Activated naive CD8-positive, alpha-beta T cell (primary cell): ENCODE results near the gene FGF1.

Experiments
- H3K27ac Mint-ChIP-seq: one replicate; pipeline ENCODE4 v1.8.0; 2021; ENCODE audit warnings: mixed read lengths
- H3K27me3 Mint-ChIP-seq: one replicate; pipeline ENCODE4 v1.8.0; 2021; ENCODE audit warnings: mixed read lengths
- H3K36me3 Mint-ChIP-seq: one replicate; pipeline ENCODE4 v1.8.0; 2021; ENCODE audit warnings: mixed read lengths
- H3K4me1 Mint-ChIP-seq: one replicate; pipeline ENCODE4 v1.8.0; 2021; ENCODE audit warnings: low read depth, mixed read lengths
- H3K4me3 Mint-ChIP-seq: one replicate; pipeline ENCODE4 v1.8.0; 2021; ENCODE audit warnings: mild to moderate bottlenecking, mixed read lengths
- H3K9me3 Mint-ChIP-seq: one replicate; pipeline ENCODE4 v1.8.0; 2021; ENCODE audit warnings: low read depth, mixed read lengths

The FGF1 gene

GRCh38 chr5:142608081-142608480 lies 77.8 kb downstream of the FGF1 start:
- Mint-ChIP-seq H3K4me1 (no peaks in the 10 kb centered on the region), H3K9me3 (no peaks in the 10 kb centered on the region), H3K4me3 (no peak overlapping the region), H3K36me3 (no peaks in the 10 kb centered on the region), H3K27me3 (peaks cover 11% of the 10 kb centered on the region), H3K27ac (no peak overlapping the region)

- Mint-ChIP-seq H3K4me1 (no peaks in the 10 kb centered on the region), H3K4me3 (no peak overlapping the region), H3K27me3 (peaks cover 6% of the 10 kb centered on the region), H3K27ac (no peak overlapping the region), H3K36me3 (no peaks in the 10 kb centered on the region), H3K9me3 (no peaks in the 10 kb centered on the region)
Observed at GRCh38 chr5:142605611-142606010, 80.3 kb downstream of the FGF1 start.

DNA sequence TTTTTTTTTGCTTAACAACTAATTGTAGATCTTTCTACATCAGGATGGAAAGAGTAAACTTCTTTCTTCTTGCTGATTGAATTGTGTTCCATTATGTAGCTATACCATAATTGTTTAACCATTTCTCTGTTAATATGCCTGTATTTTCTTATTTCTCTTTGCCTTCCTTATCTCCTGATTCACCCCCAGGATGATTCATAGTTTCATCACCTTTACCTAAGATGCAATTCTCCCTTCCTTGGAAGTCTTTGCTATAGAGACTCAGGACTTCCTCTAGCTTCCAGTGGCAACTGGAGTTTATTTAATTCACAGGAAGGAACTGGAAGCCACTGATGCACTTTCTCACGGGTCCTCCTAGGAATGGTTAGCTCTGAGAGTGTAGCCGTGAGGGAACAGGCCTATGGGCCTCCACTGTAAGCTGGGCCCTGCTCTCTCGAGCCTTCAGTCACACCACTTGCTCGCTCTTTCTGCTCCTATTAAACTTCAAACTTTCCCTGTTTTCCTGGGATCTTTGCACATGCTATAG lies 83.1 kb downstream of the FGF1 start:
- H3K27me3 Mint-ChIP-seq, result peaks cover 7% of the 10 kb centered on the region
- no peak overlapping the region for H3K4me3 Mint-ChIP-seq
- peaks cover 2% of the 10 kb centered on the region for H3K4me1 Mint-ChIP-seq
- no peaks in the 10 kb centered on the region for H3K36me3 Mint-ChIP-seq
- no peak overlapping the region for H3K27ac Mint-ChIP-seq
- H3K9me3 Mint-ChIP-seq, result no peaks in the 10 kb centered on the region

GRCh38 chr5:142601432-142601831 lies 84.5 kb downstream of the FGF1 start:
- peaks cover 7% of the 10 kb centered on the region for H3K27me3 Mint-ChIP-seq
- H3K9me3 Mint-ChIP-seq, result no peaks in the 10 kb centered on the region
- no peak overlapping the region for H3K4me3 Mint-ChIP-seq
- no peak overlapping the region for H3K27ac Mint-ChIP-seq
- peaks cover 2% of the 10 kb centered on the region for H3K4me1 Mint-ChIP-seq
- no peaks in the 10 kb centered on the region for H3K36me3 Mint-ChIP-seq

DNA sequence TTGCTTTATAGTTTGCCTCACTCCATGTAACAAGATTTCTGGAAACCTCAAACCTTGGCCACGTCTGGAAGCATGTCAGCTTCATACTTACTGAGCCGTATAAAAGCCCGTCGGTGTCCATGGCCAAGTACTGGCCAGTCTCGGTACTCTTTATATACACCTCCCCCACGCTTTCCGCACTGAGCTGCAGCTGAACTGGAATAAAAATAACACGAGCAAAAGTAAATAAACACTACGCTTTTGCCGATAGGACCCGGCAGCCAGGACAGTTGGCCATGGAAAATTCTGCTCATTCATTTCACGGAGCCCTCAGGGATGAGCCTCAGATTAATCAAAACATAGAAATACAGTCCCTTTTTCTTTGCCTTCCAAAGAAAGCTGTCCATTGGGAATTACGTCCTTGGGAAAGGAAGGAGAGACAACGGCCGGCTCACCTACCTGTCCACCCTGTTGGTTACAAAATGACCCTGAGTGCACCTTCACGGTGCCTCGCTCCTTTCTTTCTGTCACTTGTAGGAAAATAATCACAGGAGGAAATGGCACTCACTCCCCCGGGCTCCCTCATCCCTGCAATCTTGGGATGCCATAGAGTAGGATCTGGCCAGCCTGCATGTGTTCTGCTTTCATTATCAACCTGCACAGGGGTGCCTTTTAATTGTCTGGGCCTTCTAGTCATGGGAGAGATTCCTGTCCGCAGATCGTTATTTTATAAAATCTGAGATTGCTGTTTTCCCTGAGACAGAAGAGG lies 85.1 kb downstream of the FGF1 start:
- Mint-ChIP-seq H3K4me1 (peaks cover 2% of the 10 kb centered on the region), H3K9me3 (no peaks in the 10 kb centered on the region), H3K36me3 (no peaks in the 10 kb centered on the region), H3K4me3 (no peak overlapping the region), H3K27ac (no peak overlapping the region), H3K27me3 (peaks cover 7% of the 10 kb centered on the region)

DNA sequence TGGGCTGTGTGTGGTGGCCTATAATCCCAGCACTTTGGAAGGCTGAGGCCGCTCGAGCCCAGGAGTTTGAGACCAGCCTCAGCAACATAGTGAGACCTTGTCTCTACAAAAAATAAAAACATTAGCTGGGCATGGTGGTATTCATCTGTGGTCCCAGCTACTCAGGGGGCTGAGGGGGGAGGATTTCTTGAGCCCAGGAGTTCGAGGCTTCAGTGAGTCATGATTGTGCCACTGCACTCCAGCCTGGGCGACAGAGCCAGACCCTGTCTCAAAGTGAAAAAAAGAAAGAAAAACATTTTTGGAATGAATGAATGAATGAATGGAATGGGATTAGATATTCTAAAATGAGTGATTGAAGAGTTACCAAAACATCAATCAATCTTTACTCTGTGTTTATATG lies 85.8 kb downstream of the FGF1 start:
- H3K36me3 Mint-ChIP-seq, result no peaks in the 10 kb centered on the region
- peaks cover 13% of the 10 kb centered on the region for H3K27me3 Mint-ChIP-seq
- H3K4me1 Mint-ChIP-seq, result peaks cover 2% of the 10 kb centered on the region
- H3K4me3 Mint-ChIP-seq, result no peak overlapping the region
- no peak overlapping the region for H3K27ac Mint-ChIP-seq
- no peaks in the 10 kb centered on the region for H3K9me3 Mint-ChIP-seq

- no peaks in the 10 kb centered on the region for H3K9me3 Mint-ChIP-seq
- no peak overlapping the region for H3K27ac Mint-ChIP-seq
- peaks cover 2% of the 10 kb centered on the region for H3K4me1 Mint-ChIP-seq
- H3K27me3 Mint-ChIP-seq, result peaks cover 16% of the 10 kb centered on the region
- H3K4me3 Mint-ChIP-seq, result no peak overlapping the region
- peaks cover 3% of the 10 kb centered on the region for H3K36me3 Mint-ChIP-seq
Observed at GRCh38 chr5:142598338-142598700, 87.6 kb downstream of the FGF1 start.

DNA sequence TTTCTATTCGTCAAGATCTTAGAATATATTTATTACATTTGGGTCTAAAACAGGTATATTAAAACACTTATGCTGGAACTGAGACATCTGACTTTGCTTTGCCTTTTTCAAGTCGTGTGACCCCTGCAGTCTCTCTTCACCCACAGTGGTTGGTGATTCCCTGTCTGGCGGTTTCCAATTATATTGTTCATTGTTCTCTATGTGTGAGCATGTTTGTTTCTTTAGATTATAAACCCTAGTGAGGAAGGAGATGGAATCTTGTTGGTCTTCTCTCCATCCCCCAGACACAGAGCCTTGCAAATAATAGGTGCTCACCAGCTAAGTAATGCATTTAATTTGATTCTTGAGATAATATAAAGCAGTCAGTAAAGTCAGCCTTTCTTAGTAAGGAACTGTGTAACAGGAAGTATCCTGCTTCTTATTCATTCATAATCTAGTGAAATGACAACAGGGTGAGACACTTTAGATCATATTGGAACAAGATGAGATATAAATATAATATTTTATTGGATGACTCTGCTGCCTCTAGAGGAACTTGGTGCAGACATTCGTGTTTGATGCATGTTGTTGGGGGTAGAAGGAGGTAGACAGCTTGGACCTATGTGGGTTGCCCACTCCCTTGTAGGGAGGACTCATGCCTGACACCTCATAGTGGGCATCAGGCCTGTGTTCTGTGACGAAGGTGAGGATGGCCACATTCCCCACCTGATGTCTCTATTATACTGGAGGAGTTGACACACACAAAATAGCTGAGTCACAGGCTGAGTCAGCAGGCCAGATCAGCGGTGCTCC lies 88.1 kb downstream of the FGF1 start:
- H3K27ac Mint-ChIP-seq, result no peak overlapping the region

DNA sequence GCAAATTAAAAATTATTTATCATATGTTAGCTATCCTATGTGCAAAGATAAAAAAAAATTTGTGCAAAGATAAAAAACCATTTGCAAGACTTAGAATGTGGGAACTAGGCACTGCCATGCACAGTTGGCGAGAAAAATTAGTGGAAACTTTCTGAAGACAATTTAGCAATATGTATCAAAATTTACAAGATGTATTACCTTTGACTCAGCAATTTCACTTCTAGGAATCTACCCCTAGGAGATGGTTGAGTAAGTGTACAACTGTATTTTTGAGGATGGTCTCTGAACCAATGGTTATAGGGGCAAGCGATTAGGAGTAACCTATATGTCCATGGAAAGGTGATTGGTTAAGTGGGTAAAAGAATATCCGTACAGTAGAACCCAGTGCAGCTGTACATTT lies 88.9 kb downstream of the FGF1 start:
- Mint-ChIP-seq H3K4me3 (no peak overlapping the region), H3K27ac (no peak overlapping the region), H3K9me3 (no peaks in the 10 kb centered on the region), H3K4me1 (peaks cover 2% of the 10 kb centered on the region), H3K27me3 (peaks cover 16% of the 10 kb centered on the region), H3K36me3 (peaks cover 3% of the 10 kb centered on the region)

More for the DNA sequence above, 88.1 kb downstream of the FGF1 start:
- Mint-ChIP-seq H3K27me3 (peaks cover 16% of the 10 kb centered on the region), H3K9me3 (no peaks in the 10 kb centered on the region), H3K4me1 (peaks cover 2% of the 10 kb centered on the region), H3K4me3 (no peak overlapping the region), H3K36me3 (peaks cover 3% of the 10 kb centered on the region)

DNA sequence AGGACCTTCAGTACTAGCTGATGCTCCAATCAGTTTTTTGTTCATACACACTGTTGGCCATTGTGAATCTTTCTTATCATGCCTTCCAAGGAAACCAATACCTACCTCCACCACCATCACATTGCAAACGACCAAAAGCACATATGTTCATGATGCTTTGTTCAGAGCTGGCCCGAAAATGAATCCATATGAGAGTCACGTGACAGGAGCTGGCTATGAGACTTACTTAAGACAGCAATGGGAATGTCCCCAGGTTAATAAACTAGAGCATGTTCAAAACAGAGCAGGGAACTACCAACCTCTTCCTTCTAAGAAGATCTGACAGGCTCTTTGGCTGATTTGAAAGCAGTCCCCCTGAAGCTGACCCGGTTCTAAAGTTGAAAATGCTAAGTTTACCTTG lies 93.5 kb downstream of the FGF1 start:
- Mint-ChIP-seq H3K4me3 (no peak overlapping the region), H3K27ac (no peak overlapping the region), H3K9me3 (no peaks in the 10 kb centered on the region), H3K27me3 (peaks cover 19% of the 10 kb centered on the region), H3K4me1 (no peaks in the 10 kb centered on the region), H3K36me3 (peaks cover 3% of the 10 kb centered on the region)

GRCh38 chr5:142590451-142591231 lies 95.2 kb downstream of the FGF1 start:
- H3K4me3 Mint-ChIP-seq, result no peak overlapping the region
- no peaks in the 10 kb centered on the region for H3K4me1 Mint-ChIP-seq
- H3K27me3 Mint-ChIP-seq, result peaks cover 18% of the 10 kb centered on the region
- H3K9me3 Mint-ChIP-seq, result no peaks in the 10 kb centered on the region
- peaks cover 3% of the 10 kb centered on the region for H3K36me3 Mint-ChIP-seq
- no peak overlapping the region for H3K27ac Mint-ChIP-seq

DNA sequence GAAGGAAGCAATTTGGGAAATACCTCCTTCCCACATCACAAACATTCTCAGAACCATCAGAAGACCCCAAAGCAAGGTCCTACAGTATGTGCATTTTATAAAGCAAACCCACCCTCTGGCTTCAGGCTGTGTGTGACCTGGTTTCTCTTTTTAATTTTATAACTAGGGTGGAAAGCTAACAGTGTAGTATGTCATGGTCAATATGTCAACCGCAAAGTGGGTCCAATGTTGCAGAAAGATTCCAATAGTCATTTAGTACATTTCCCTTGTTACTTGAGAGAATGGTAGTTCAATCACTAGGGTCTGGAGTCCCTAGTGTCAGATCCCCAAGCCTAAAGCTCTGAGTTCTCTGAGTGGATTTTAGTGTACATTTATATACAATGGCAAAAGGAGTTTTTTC lies 96.2 kb downstream of the FGF1 start:
- H3K27me3 Mint-ChIP-seq, result peaks cover 13% of the 10 kb centered on the region
- no peak overlapping the region for H3K4me3 Mint-ChIP-seq
- peaks cover 3% of the 10 kb centered on the region for H3K36me3 Mint-ChIP-seq
- no peaks in the 10 kb centered on the region for H3K9me3 Mint-ChIP-seq
- H3K27ac Mint-ChIP-seq, result no peak overlapping the region
- no peaks in the 10 kb centered on the region for H3K4me1 Mint-ChIP-seq

- no peaks in the 10 kb centered on the region for H3K9me3 Mint-ChIP-seq
- H3K4me3 Mint-ChIP-seq, result no peak overlapping the region
- peaks cover 8% of the 10 kb centered on the region for H3K27me3 Mint-ChIP-seq
- no peaks in the 10 kb centered on the region for H3K36me3 Mint-ChIP-seq
- H3K4me1 Mint-ChIP-seq, result peaks cover 4% of the 10 kb centered on the region
- H3K27ac Mint-ChIP-seq, result no peak overlapping the region
Observed at GRCh38 chr5:142587354-142587965, 98.4 kb downstream of the FGF1 start.

GRCh38 chr5:142586552-142586951 lies 99.3 kb downstream of the FGF1 start:
- Mint-ChIP-seq H3K4me3 (no peak overlapping the region), H3K9me3 (no peaks in the 10 kb centered on the region), H3K36me3 (no peaks in the 10 kb centered on the region), H3K27ac (no peak overlapping the region), H3K27me3 (peaks cover 8% of the 10 kb centered on the region), H3K4me1 (peaks cover 9% of the 10 kb centered on the region)
